ENCODE results near the gene UBA1. TPM values are rescaled to one million over a fixed set of nuclear protein-coding genes. Genes with fewer than 3 reads are reported as not detected.
A peak's percentile ranks its signal among the peaks of the same experiment; 100 is the strongest.

UBA1 gene
- total RNA-seq, 3 donors from 2014 or later (not counting 1 experiment from before 2014, with no cell fraction given), result 118 to 168 (median 120) TPM

DNA sequence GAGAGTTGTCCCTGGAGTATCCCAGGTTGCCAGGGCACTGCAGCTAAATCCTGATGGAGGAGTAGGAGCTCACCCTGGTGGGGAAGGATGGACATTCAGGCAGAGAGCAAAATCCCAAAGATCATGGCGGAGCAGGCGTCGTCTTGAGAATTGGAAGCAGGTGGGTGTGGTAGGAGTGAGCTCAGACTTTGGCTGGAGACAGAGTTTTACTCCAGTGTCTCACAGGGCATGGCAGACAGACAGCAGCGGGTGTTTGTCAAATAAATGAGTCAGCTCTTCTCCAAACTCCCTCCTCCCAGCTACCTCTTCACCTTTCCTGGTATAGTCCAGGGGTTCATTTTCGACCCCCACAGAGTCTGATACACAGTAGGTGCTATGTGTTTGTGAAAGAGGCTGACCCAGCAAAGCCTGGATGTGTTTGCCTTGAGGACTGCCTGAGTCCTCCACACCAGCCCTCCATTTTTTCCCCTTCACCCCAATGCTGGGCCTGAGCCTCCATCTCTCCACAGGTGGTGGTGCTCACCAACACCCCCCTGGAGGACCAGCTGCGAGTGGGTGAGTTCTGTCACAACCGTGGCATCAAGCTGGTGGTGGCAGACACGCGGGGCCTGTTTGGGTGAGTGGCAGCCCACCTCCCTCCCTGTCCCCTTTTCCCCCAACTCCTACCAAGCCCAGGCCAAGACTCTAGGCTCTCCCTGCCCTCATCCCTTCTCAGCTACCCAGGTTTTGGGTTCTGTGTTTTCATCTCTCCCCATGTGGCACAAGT is 6.9 kb downstream of the UBA1 start:
- no peak for DNase-seq
- Histone ChIP-seq H3K36me3 (ENCODE audit: control insufficient read depth, insufficient read depth, low read length) (peaks cover 56% of the 10 kb centered on the region), H3K27ac (ENCODE audit: low read length) (no peak overlapping the region), H3K4me3 (ENCODE audit: low read length) (no peak overlapping the region), H3K4me1 (ENCODE audit: control insufficient read depth, insufficient read depth, low read length) (peaks cover 25% of the 10 kb centered on the region), H3K27me3 (ENCODE audit: control insufficient read depth, insufficient read depth, low read length) (no peaks in the 10 kb centered on the region), H3K9me3 (ENCODE audit: control insufficient read depth, insufficient read depth, low read length) (no peaks in the 10 kb centered on the region)
- peak overlapping the region in 1 of 2 donors; percentile 45 for H3K27ac Mint-ChIP-seq
- peaks cover 14% of the 10 kb centered on the region for H3K36me3 Mint-ChIP-seq
- no peaks in the 10 kb centered on the region for H3K27me3 Mint-ChIP-seq (ENCODE audit: low read depth in 2 of 2)
- H3K4me1 Mint-ChIP-seq, result peaks cover 26 to 27% of the 10 kb centered on the region in 2 donors
- H3K4me3 Mint-ChIP-seq, result no peak overlapping the region
- ATAC-seq, result no peak
- H3K9me3 Mint-ChIP-seq, result no peaks in the 10 kb centered on the region
- intact Hi-C loops (cut with micrococcal nuclease), result no loop called here
- no peak for TF ChIP-seq CTCF (IDR thresholded peaks at IDR 0.05)
- 94% methylated on average over 8 of the region's 9 CpGs for WGBS (ENCODE audit: insufficient coverage)

GRCh38 chrX:47201345-47201944 is 7.8 kb downstream of the UBA1 start:
- H3K36me3 ChIP-seq (ENCODE audit: control insufficient read depth, insufficient read depth, low read length), result peaks cover 62% of the 10 kb centered on the region
- H3K9me3 ChIP-seq (ENCODE audit: control insufficient read depth, insufficient read depth, low read length), result no peaks in the 10 kb centered on the region
- 97% methylated on average over 8 of the region's 9 CpGs for WGBS (ENCODE audit: insufficient coverage)
- no peak for TF ChIP-seq CTCF (IDR thresholded peaks at IDR 0.05)
- Mint-ChIP-seq H3K4me3 (no peak overlapping the region), H3K36me3 (peaks cover 15% of the 10 kb centered on the region), H3K27me3 (ENCODE audit: low read depth in 2 of 2) (no peaks in the 10 kb centered on the region), H3K27ac (peak overlapping the region in 1 of 2 donors; percentile 45), H3K9me3 (no peaks in the 10 kb centered on the region), H3K4me1 (peaks cover 17 to 19% of the 10 kb centered on the region in 2 donors)
- intact Hi-C loops (cut with micrococcal nuclease), result no loop called here
- no peak overlapping the region for H3K4me3 ChIP-seq (ENCODE audit: low read length)
- H3K4me1 ChIP-seq (ENCODE audit: control insufficient read depth, insufficient read depth, low read length), result peaks cover 17% of the 10 kb centered on the region
- no peaks in the 10 kb centered on the region for H3K27me3 ChIP-seq (ENCODE audit: control insufficient read depth, insufficient read depth, low read length)
- DNase-seq (no peak), ATAC-seq (no peak)
- no peak overlapping the region for H3K27ac ChIP-seq (ENCODE audit: low read length)

DNA sequence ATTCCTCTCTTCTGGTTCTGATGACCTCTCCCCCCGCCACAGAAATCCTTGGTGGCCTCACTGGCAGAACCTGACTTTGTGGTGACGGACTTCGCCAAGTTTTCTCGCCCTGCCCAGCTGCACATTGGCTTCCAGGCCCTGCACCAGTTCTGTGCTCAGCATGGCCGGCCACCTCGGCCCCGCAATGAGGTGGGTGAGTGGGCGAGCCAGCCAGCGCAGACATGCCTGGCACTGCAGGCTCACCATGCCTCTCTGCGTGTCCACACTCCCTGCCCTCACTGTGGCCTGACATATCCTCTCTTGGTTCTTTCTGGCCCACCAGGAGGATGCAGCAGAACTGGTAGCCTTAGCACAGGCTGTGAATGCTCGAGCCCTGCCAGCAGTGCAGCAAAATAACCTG is 8.7 kb downstream of the UBA1 start:
- H3K9me3 Mint-ChIP-seq, result no peaks in the 10 kb centered on the region
- DNase-seq, result no peak
- ATAC-seq, result no peak
- TF ChIP-seq CTCF (IDR thresholded peaks at IDR 0.05), result no peak
- H3K4me1 Mint-ChIP-seq, result peaks cover 8 to 10% of the 10 kb centered on the region in 2 donors
- H3K27ac ChIP-seq (ENCODE audit: low read length), result no peak overlapping the region
- peaks cover 69% of the 10 kb centered on the region for H3K36me3 ChIP-seq (ENCODE audit: control insufficient read depth, insufficient read depth, low read length)
- H3K4me3 Mint-ChIP-seq, result no peak overlapping the region
- no peak overlapping the region for H3K4me3 ChIP-seq (ENCODE audit: low read length)
- 98% methylated on average over 11 of the region's 11 CpGs for WGBS (ENCODE audit: insufficient coverage)
- H3K9me3 ChIP-seq (ENCODE audit: control insufficient read depth, insufficient read depth, low read length), result no peaks in the 10 kb centered on the region
- peaks cover 8% of the 10 kb centered on the region for H3K4me1 ChIP-seq (ENCODE audit: control insufficient read depth, insufficient read depth, low read length)
- no peaks in the 10 kb centered on the region for H3K27me3 ChIP-seq (ENCODE audit: control insufficient read depth, insufficient read depth, low read length)
- intact Hi-C loops (cut with micrococcal nuclease), result no loop called here
- H3K27me3 Mint-ChIP-seq (ENCODE audit: low read depth in 2 of 2), result no peaks in the 10 kb centered on the region
- H3K36me3 Mint-ChIP-seq, result peaks cover 23% of the 10 kb centered on the region
- peak overlapping the region in 1 of 2 donors; percentile 20 for H3K27ac Mint-ChIP-seq
